Panc1 (cell line): ENCODE data around the gene OR2A7.
"Not testable (repeated sequence)": the region's sequence is repeated elsewhere in the genome, so short reads cannot be mapped to it uniquely, and the experiment has no call there.

Experiments used
- POLR2AphosphoS5 ChIP-seq: IDR thresholded peaks from 2 replicates; pipeline ENCODE4 v1.6.1; 2012; ENCODE audit warnings: mild to moderate bottlenecking, low read depth, low read length, moderate library complexity
- TF ChIP-seq, protein P1 (sequence below): fragments of 450-650 bp; IDR thresholded peaks from 2 replicates; pipeline ENCODE4 v1.5.1; 2017; ENCODE audit warnings: mild to moderate bottlenecking

DNA sequence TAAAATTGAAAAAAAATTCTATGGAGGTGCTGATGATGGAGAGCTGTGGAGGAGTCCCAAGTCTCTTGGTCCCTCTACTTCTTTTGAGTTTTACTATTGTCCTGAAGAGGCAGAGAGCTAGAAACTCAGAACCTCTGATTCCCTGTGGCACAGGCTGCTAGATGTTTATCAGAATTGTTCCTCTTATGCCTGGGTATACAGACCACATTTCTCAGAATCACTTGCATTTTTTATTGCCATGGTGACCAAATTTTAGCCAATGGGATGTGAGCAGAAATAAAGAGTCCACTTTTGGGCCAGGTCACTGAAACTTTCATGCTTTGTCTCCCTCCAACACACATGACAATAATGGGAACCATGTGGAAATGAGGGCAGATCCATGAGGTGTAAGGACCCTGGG lies 40.9 kb downstream of the OR2A7 start:
- TF ChIP-seq, protein P1, sequence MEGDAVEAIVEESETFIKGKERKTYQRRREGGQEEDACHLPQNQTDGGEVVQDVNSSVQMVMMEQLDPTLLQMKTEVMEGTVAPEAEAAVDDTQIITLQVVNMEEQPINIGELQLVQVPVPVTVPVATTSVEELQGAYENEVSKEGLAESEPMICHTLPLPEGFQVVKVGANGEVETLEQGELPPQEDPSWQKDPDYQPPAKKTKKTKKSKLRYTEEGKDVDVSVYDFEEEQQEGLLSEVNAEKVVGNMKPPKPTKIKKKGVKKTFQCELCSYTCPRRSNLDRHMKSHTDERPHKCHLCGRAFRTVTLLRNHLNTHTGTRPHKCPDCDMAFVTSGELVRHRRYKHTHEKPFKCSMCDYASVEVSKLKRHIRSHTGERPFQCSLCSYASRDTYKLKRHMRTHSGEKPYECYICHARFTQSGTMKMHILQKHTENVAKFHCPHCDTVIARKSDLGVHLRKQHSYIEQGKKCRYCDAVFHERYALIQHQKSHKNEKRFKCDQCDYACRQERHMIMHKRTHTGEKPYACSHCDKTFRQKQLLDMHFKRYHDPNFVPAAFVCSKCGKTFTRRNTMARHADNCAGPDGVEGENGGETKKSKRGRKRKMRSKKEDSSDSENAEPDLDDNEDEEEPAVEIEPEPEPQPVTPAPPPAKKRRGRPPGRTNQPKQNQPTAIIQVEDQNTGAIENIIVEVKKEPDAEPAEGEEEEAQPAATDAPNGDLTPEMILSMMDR: not testable (repeated sequence)
- not testable (repeated sequence) for TF ChIP-seq POLR2AphosphoS5
